ENCODE results near the gene ADAMTSL3. TPM values are rescaled to one million over a fixed set of nuclear protein-coding genes. Genes with fewer than 3 reads are reported as not detected.
"Not testable (repeated sequence)": the region's sequence is repeated elsewhere in the genome, so short reads cannot be mapped to it uniquely, and the experiment has no call there.

ADAMTSL3 gene
- total RNA-seq, 4 donors from 2014 or later, result 2.0 to 11.3 (median 3.8) TPM

- Histone ChIP-seq H3K4me1 (no peaks in the 10 kb centered on the region), H3K4me3 (no peak overlapping the region), H3K9me3 (peaks cover 4% of the 10 kb centered on the region), H3K36me3 (no peaks in the 10 kb centered on the region), H3K27me3 (no peaks in the 10 kb centered on the region), H3K27ac (no peak overlapping the region)
- 86% methylated on average over 4 of the region's 4 CpGs for WGBS
- TF ChIP-seq EP300 (IDR thresholded peaks at IDR 0.05), result no peak
- TF ChIP-seq POLR2A (IDR thresholded peaks at IDR 0.05), result no peak
- no peak for TF ChIP-seq POLR2AphosphoS5 (IDR thresholded peaks at IDR 0.05)
- TF ChIP-seq CTCF (IDR thresholded peaks at IDR 0.05), result no peak
- no peak for DNase-seq (ENCODE audit: low spot score in 2 of 2)
Observed at GRCh38 chr15:84046064-84046637, 392.2 kb downstream of the ADAMTSL3 start.

DNA sequence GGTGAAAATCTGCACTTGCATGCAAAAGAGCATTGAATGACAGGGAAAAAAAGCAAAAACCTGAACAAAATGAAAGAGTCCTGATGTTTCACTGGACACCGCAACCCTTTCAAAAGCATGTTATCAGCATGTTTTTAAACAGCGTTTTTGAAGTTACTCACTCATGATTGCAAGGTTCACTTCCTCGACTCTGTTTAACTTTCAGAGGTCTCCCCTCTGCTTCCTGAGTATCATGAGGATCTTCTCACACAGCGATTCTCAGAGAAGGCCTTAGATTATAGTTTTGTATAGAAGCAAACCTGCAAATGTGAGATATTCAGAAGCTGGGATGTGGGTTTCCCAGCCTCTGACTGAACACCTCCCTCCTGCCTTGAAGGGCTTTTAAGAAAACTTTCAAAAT, 395.6 kb downstream of the ADAMTSL3 start:
- H3K27ac ChIP-seq; H3K27me3 ChIP-seq; H3K4me3 ChIP-seq; H3K36me3 ChIP-seq; DNase-seq (ENCODE audit: low spot score in 2 of 2); H3K9me3 ChIP-seq; H3K4me1 ChIP-seq: not testable (repeated sequence)
- 75% methylated on average over 4 of the region's 4 CpGs for WGBS

DNA sequence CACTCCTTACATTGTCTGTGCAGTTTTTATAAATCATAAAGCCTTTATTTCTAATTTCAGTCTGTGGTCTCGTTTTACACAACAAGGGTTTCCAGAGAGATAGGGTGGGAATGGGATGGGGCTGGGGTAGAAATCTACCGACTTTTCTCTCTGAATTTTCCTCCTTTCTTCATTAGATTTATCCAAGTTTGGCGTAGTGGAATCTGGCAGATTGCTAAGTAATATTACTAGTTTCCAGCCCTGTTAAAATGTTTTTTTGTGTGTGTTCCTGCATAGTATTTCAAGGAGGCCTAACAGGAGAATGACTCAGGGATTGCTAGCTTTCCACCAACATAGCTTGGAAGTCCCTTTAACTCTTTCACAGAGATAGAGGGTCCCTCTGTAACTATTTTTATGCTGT, 396.2 kb downstream of the ADAMTSL3 start:
- TF ChIP-seq POLR2AphosphoS5 (IDR thresholded peaks at IDR 0.05), result no peak
- TF ChIP-seq CTCF (IDR thresholded peaks at IDR 0.05), result no peak
- TF ChIP-seq EP300 (IDR thresholded peaks at IDR 0.05), result no peak
- no peak for TF ChIP-seq POLR2A (IDR thresholded peaks at IDR 0.05)
- H3K4me1 ChIP-seq, result no peaks in the 10 kb centered on the region
- WGBS, result 79% methylated on average over 3 of the region's 3 CpGs

GRCh38 chr15:84051146-84051545, 397.2 kb downstream of the ADAMTSL3 start:
- not testable (repeated sequence) for H3K27me3 ChIP-seq; H3K4me1 ChIP-seq; H3K9me3 ChIP-seq; DNase-seq (ENCODE audit: low spot score in 2 of 2); H3K36me3 ChIP-seq; H3K27ac ChIP-seq; H3K4me3 ChIP-seq
- 87% methylated on average over 1 of the region's 1 CpG for WGBS

More for the DNA sequence above, 396.2 kb downstream of the ADAMTSL3 start:
- Histone ChIP-seq H3K27ac (no peak overlapping the region), H3K4me3 (no peak overlapping the region), H3K9me3 (peaks cover 4% of the 10 kb centered on the region), H3K36me3 (no peaks in the 10 kb centered on the region), H3K27me3 (no peaks in the 10 kb centered on the region)
- DNase-seq (ENCODE audit: low spot score in 2 of 2), result no peak

- WGBS, result 63% methylated on average over 1 of the region's 1 CpG
- H3K9me3 ChIP-seq; H3K27me3 ChIP-seq; H3K4me3 ChIP-seq; H3K36me3 ChIP-seq; H3K4me1 ChIP-seq; H3K27ac ChIP-seq; DNase-seq (ENCODE audit: low spot score in 2 of 2): not testable (repeated sequence)
Observed at GRCh38 chr15:84054544-84054943, 400.6 kb downstream of the ADAMTSL3 start.

- H3K9me3 ChIP-seq, result peaks cover 4% of the 10 kb centered on the region
- no peaks in the 10 kb centered on the region for H3K4me1 ChIP-seq
- WGBS, result 86% methylated on average over 5 of the region's 5 CpGs
- no peaks in the 10 kb centered on the region for H3K36me3 ChIP-seq
- H3K4me3 ChIP-seq, result no peak overlapping the region
- H3K27ac ChIP-seq, result no peak overlapping the region
- no peak for TF ChIP-seq POLR2AphosphoS5 (IDR thresholded peaks at IDR 0.05)
- no peak for TF ChIP-seq EP300 (IDR thresholded peaks at IDR 0.05)
- no peak for TF ChIP-seq CTCF (IDR thresholded peaks at IDR 0.05)
- TF ChIP-seq POLR2A (IDR thresholded peaks at IDR 0.05), result no peak
- no peaks in the 10 kb centered on the region for H3K27me3 ChIP-seq
- DNase-seq (ENCODE audit: low spot score in 2 of 2), result no peak
Observed at GRCh38 chr15:84057714-84058331, 403.9 kb downstream of the ADAMTSL3 start.

GRCh38 chr15:84063674-84064073, 409.8 kb downstream of the ADAMTSL3 start:
- H3K4me3 ChIP-seq; H3K27ac ChIP-seq; DNase-seq (ENCODE audit: low spot score in 2 of 2); H3K36me3 ChIP-seq; H3K27me3 ChIP-seq; H3K4me1 ChIP-seq; H3K9me3 ChIP-seq: not testable (repeated sequence)
- whole genome bisulfite sequencing, result 68% methylated on average over 2 of the region's 2 CpGs

- H3K36me3 ChIP-seq; H3K4me1 ChIP-seq; H3K27ac ChIP-seq; H3K4me3 ChIP-seq; H3K9me3 ChIP-seq; H3K27me3 ChIP-seq; DNase-seq (ENCODE audit: low spot score in 2 of 2): not testable (repeated sequence)
- 41% methylated on average over 2 of the region's 2 CpGs for WGBS
Observed at GRCh38 chr15:84068674-84069073, 414.8 kb downstream of the ADAMTSL3 start.

- not testable (repeated sequence) for H3K4me3 ChIP-seq; H3K36me3 ChIP-seq; DNase-seq (ENCODE audit: low spot score in 2 of 2); H3K9me3 ChIP-seq; H3K27ac ChIP-seq; H3K4me1 ChIP-seq
- 90% methylated on average over 2 of the region's 2 CpGs for WGBS
- peaks cover 40% of the 10 kb centered on the region for H3K27me3 ChIP-seq
Observed at GRCh38 chr15:84078038-84078437, 424.1 kb downstream of the ADAMTSL3 start.

DNA sequence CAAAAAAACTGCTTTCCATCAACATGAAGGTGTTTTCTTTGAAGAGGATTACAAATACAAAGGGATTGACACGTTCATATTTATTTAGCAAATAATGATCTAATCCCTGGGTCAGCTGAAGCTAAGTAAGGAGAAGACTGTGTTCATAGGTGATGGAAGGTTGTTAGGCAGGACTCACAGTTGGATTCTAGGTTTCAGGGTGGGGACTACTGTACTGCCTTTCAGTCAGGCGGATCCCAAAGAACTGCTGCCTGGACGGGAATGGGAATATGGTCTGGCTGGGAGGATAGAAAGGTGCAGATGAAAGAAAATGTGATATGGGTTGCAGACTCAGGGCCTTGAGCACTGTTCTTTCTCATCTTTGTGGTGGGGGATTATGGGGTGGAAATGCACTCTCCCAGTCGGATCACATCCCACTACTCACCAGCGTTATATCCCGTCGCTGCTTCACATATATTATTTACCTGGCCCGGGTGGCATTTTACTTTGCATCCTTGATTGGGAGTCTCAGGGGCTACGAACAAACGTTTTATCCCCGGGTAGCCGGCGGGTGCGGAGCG, 425.5 kb downstream of the ADAMTSL3 start:
- peaks cover 39% of the 10 kb centered on the region for H3K27me3 ChIP-seq
- 24% methylated on average over 15 of the region's 15 CpGs for WGBS

More for the DNA sequence above, 425.5 kb downstream of the ADAMTSL3 start:
- H3K4me1 ChIP-seq; H3K9me3 ChIP-seq; H3K36me3 ChIP-seq; H3K27ac ChIP-seq; DNase-seq (ENCODE audit: low spot score in 2 of 2): not testable (repeated sequence)
- peak overlapping the region; percentile 40 for H3K4me3 ChIP-seq

All from suprapubic skin (tissue), 4 donors.